GM23338 (cell line): ENCODE data around the gene PAPOLB. TPM values are rescaled to one million over a fixed set of nuclear protein-coding genes. Genes with fewer than 3 reads are reported as not detected.

Experiments used
- ATAC-seq: fragments of 200-7000 bp; cut with Tn5 transposase; 3 replicates; pipeline ENCODE4 v1.9.1; 2020
- DNase-seq: peaks from one replicate; pipeline ENCODE4 v3.0.0-alpha.2; 2015; ENCODE audit warnings: low spot score
- H2AFZ ChIP-seq: fragments of 200-600 bp; sonication (generic); 2 replicates; pipeline ENCODE4 v1.8.0; 2016; ENCODE audit warnings: antibody characterized with exemption, mild to moderate bottlenecking, moderate library complexity
- H3F3A ChIP-seq: fragments of 200-600 bp; sonication (generic); replicated peaks from 2 replicates; pipeline ENCODE4 v1.8.0; 2017; ENCODE audit warnings: antibody characterized with exemption, mixed run types, low read depth
- H3K27ac ChIP-seq: fragments of 200-600 bp; sonication (generic); 2 replicates; pipeline ENCODE4 v1.6.1; 2016; ENCODE audit warnings: low read depth
- H3K27me3 ChIP-seq: fragments of 200-600 bp; sonication (generic); 2 replicates; pipeline ENCODE4 v1.8.0; 2016; ENCODE audit warnings: mild to moderate bottlenecking, mixed run types, moderate library complexity; ENCODE audit not compliant: insufficient read depth
- H3K36me3 ChIP-seq: fragments of 200-600 bp; sonication (generic); 2 replicates; pipeline ENCODE4 v1.8.0; 2016; ENCODE audit warnings: mild to moderate bottlenecking; ENCODE audit not compliant: insufficient read depth
- H3K4me1 ChIP-seq: fragments of 200-600 bp; sonication (generic); 2 replicates; pipeline ENCODE4 v1.8.0; 2016; ENCODE audit warnings: mild to moderate bottlenecking, moderate library complexity; ENCODE audit not compliant: insufficient read depth
- H3K4me2 ChIP-seq: fragments of 200-600 bp; sonication (generic); 2 replicates; pipeline ENCODE4 v1.7.1; 2017; ENCODE audit warnings: mixed run types
- H3K4me3 ChIP-seq: fragments of 200-600 bp; sonication (generic); 2 replicates; pipeline ENCODE4 v1.6.1; 2016; ENCODE audit warnings: mixed run types
- H3K79me2 ChIP-seq: fragments of 200-600 bp; sonication (generic); replicated peaks from 2 replicates; pipeline ENCODE4 v1.8.0; 2017; ENCODE audit warnings: mild to moderate bottlenecking; ENCODE audit not compliant: insufficient read depth
- H3K9me2 ChIP-seq: fragments of 200-600 bp; sonication (generic); 2 replicates; pipeline ENCODE4 v1.8.0; 2017; ENCODE audit not compliant: insufficient read depth
- H4K20me1 ChIP-seq: fragments of 200-600 bp; sonication (generic); replicated peaks from 2 replicates; pipeline ENCODE4 v1.8.0; 2017; ENCODE audit warnings: mild to moderate bottlenecking; ENCODE audit not compliant: insufficient read depth
- H3K27ac Mint-ChIP-seq: 2 replicates; pipeline ENCODE4 v1.8.0; 2020; ENCODE audit warnings: inconsistent platforms, mild to moderate bottlenecking, moderate library complexity, mixed read lengths
- H3K27me3 Mint-ChIP-seq: 3 replicates; pipeline ENCODE4 v1.8.0; 2022; ENCODE audit warnings: low read depth, mild to moderate bottlenecking, moderate library complexity, mixed read lengths, inconsistent platforms; ENCODE audit not compliant: insufficient read depth, poor library complexity
- H3K36me3 Mint-ChIP-seq: 3 replicates; pipeline ENCODE4 v1.8.0; 2021; ENCODE audit warnings: low read depth, mild to moderate bottlenecking, inconsistent platforms, moderate library complexity, mixed read lengths
- H3K4me1 Mint-ChIP-seq: 3 replicates; pipeline ENCODE4 v1.8.0; 2020; ENCODE audit warnings: mild to moderate bottlenecking, inconsistent platforms, mixed read lengths
- H3K4me3 Mint-ChIP-seq: 3 replicates; pipeline ENCODE4 v1.8.0; 2021; ENCODE audit warnings: moderate library complexity, mild to moderate bottlenecking, inconsistent platforms, mixed read lengths
- H3K9me3 Mint-ChIP-seq: 3 replicates; pipeline ENCODE4 v1.8.0; 2020; ENCODE audit warnings: moderate library complexity, mild to moderate bottlenecking, inconsistent platforms, mixed read lengths
- CREB1 ChIP-seq: fragments of 250-450 bp; sonication (Bioruptor Pico); IDR thresholded peaks from 2 replicates; pipeline ENCODE4 v1.5.0; 2020; ENCODE audit warnings: low read depth, mild to moderate bottlenecking, moderate library complexity
- ETS1 ChIP-seq: IDR thresholded peaks from 2 replicates; pipeline ENCODE4 v1.6.1; 2016; ENCODE audit warnings: antibody characterized with exemption
- EZH2 ChIP-seq: fragments of 200-600 bp; sonication (generic); IDR thresholded peaks from one replicate; pipeline ENCODE4 v1.8.0; 2017; ENCODE audit warnings: antibody characterized with exemption, mild to moderate bottlenecking, low read depth; ENCODE audit not compliant: unreplicated experiment
- EZH2phosphoT487 ChIP-seq: fragments of 200-600 bp; sonication (generic); IDR thresholded peaks from one replicate; pipeline ENCODE4 v1.8.1; 2018; ENCODE audit warnings: antibody characterized with exemption; ENCODE audit not compliant: unreplicated experiment
- JUNB ChIP-seq: IDR thresholded peaks from one replicate; pipeline ENCODE4 v1.6.1; 2016; ENCODE audit warnings: antibody characterized with exemption; ENCODE audit not compliant: unreplicated experiment
- NANOG ChIP-seq: IDR thresholded peaks from 2 replicates; pipeline ENCODE4 v1.6.1; 2016; ENCODE audit warnings: antibody characterized with exemption, borderline replicate concordance
- POLR2AphosphoS5 ChIP-seq: IDR thresholded peaks from 2 replicates; pipeline ENCODE4 v1.6.1; 2016; ENCODE audit warnings: antibody characterized with exemption, low read depth
- STAT1 ChIP-seq: IDR thresholded peaks from one replicate; pipeline ENCODE4 v1.6.1; 2016; ENCODE audit warnings: antibody characterized with exemption; ENCODE audit not compliant: unreplicated experiment
- ZNF114 ChIP-seq: fragments of 250-450 bp; sonication (Bioruptor Pico); IDR thresholded peaks from 2 replicates; pipeline ENCODE4 v1.5.0; 2020; ENCODE audit warnings: mild to moderate bottlenecking, moderate library complexity
- ZNF331 ChIP-seq: fragments of 250-450 bp; sonication (Bioruptor Pico); IDR thresholded peaks from 2 replicates; pipeline ENCODE4 v1.5.0; 2020; ENCODE audit warnings: low read depth, mild to moderate bottlenecking, moderate library complexity
- ZNF462 ChIP-seq: fragments of 250-450 bp; sonication (Bioruptor Pico); IDR thresholded peaks from 2 replicates; pipeline ENCODE4 v1.5.0; 2020; ENCODE audit warnings: mild to moderate bottlenecking, moderate library complexity
- polyA plus RNA-seq: library from polyadenylated mRNA; unstranded; fragments of >200 nt; fragmentation: Nextera tagmentation; extraction: Ambion mirVana; gene quantifications from 2 replicates; pipeline ENCODE4 v1.2.1, GENCODE V29; 2016
- total RNA-seq: library from RNA; depleted of rRNA; stranded (reverse); fragments of >200 nt; shearing (Covaris generic); gene quantifications from 2 replicates; pipeline ENCODE4 v1.2.3, GENCODE V29; 2014
- TF ChIP-seq, protein P1 (sequence below), 2 experiments: fragments of 200-600 bp in 1 of 2; sonication (generic) in 1 of 2; conservative IDR thresholded peaks; 2 replicates each; pipeline versions ENCODE4 v1.5.1 to v1.6.1; 2016 to 2017; ENCODE audit warnings: antibody characterized with exemption in 2 of 2, low read depth in 2 of 2, mild to moderate bottlenecking in 2 of 2, moderate library complexity in 1 of 2
- TF ChIP-seq, protein P2 (sequence below): IDR thresholded peaks from one replicate; pipeline ENCODE4 v1.6.1; 2018; ENCODE audit warnings: antibody characterized with exemption; ENCODE audit not compliant: unreplicated experiment

PAPOLB gene
- total and polyA plus RNA-seq, 2 experiments from 2014 or later: 0.08 to 0.42 TPM

- Mint-ChIP-seq H3K4me3 (no peak overlapping the region; the same call in 2 of the 3 replicates), H3K27ac (no peak overlapping the region), H3K36me3 (no peaks in the 10 kb centered on the region), H3K9me3 (peaks cover 7% of the 10 kb centered on the region; the same call in 2 of the 3 replicates), H3K27me3 (no peaks in the 10 kb centered on the region), H3K4me1 (peaks cover 10% of the 10 kb centered on the region)
- TF ChIP-seq ZNF114 (CRISPR knock-in tag): no peak
- no peak for TF ChIP-seq EZH2
- TF ChIP-seq ZNF462 (CRISPR knock-in tag): no peak
- TF ChIP-seq CREB1 (CRISPR knock-in tag): no peak
- TF ChIP-seq, protein P1, sequence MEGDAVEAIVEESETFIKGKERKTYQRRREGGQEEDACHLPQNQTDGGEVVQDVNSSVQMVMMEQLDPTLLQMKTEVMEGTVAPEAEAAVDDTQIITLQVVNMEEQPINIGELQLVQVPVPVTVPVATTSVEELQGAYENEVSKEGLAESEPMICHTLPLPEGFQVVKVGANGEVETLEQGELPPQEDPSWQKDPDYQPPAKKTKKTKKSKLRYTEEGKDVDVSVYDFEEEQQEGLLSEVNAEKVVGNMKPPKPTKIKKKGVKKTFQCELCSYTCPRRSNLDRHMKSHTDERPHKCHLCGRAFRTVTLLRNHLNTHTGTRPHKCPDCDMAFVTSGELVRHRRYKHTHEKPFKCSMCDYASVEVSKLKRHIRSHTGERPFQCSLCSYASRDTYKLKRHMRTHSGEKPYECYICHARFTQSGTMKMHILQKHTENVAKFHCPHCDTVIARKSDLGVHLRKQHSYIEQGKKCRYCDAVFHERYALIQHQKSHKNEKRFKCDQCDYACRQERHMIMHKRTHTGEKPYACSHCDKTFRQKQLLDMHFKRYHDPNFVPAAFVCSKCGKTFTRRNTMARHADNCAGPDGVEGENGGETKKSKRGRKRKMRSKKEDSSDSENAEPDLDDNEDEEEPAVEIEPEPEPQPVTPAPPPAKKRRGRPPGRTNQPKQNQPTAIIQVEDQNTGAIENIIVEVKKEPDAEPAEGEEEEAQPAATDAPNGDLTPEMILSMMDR (conservative IDR thresholded peaks at IDR 0.05; ENCODE audit: low read depth in 2 of 2): no peak
- TF ChIP-seq NANOG: no peak
- TF ChIP-seq ZNF331 (CRISPR knock-in tag): no peak
- no peak for TF ChIP-seq STAT1
- TF ChIP-seq, protein P2, sequence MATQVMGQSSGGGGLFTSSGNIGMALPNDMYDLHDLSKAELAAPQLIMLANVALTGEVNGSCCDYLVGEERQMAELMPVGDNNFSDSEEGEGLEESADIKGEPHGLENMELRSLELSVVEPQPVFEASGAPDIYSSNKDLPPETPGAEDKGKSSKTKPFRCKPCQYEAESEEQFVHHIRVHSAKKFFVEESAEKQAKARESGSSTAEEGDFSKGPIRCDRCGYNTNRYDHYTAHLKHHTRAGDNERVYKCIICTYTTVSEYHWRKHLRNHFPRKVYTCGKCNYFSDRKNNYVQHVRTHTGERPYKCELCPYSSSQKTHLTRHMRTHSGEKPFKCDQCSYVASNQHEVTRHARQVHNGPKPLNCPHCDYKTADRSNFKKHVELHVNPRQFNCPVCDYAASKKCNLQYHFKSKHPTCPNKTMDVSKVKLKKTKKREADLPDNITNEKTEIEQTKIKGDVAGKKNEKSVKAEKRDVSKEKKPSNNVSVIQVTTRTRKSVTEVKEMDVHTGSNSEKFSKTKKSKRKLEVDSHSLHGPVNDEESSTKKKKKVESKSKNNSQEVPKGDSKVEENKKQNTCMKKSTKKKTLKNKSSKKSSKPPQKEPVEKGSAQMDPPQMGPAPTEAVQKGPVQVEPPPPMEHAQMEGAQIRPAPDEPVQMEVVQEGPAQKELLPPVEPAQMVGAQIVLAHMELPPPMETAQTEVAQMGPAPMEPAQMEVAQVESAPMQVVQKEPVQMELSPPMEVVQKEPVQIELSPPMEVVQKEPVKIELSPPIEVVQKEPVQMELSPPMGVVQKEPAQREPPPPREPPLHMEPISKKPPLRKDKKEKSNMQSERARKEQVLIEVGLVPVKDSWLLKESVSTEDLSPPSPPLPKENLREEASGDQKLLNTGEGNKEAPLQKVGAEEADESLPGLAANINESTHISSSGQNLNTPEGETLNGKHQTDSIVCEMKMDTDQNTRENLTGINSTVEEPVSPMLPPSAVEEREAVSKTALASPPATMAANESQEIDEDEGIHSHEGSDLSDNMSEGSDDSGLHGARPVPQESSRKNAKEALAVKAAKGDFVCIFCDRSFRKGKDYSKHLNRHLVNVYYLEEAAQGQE: no peak
- no peak for TF ChIP-seq EZH2phosphoT487
- TF ChIP-seq JUNB: no peak
- no peak for TF ChIP-seq POLR2AphosphoS5
- no peak for TF ChIP-seq ETS1
- Histone ChIP-seq H4K20me1 (no peaks in the 10 kb centered on the region), H3K27me3 (no peaks in the 10 kb centered on the region), H3F3A (no peaks in the 10 kb centered on the region), H3K9me2 (no peaks in the 10 kb centered on the region), H3K4me1 (no peaks in the 10 kb centered on the region), H3K4me2 (no peak overlapping the region), H3K36me3 (no peaks in the 10 kb centered on the region), H2AFZ (no peak overlapping the region), H3K4me3 (no peak overlapping the region), H3K27ac (no peak overlapping the region), H3K79me2 (no peaks in the 10 kb centered on the region)
- peak; percentile 38 for ATAC-seq
- DNase-seq: no peak
These were observed 9.3 kb upstream of the PAPOLB start for GRCh38 chr7:4871056-4871680.
